Mesenchymal stem cell (in vitro differentiated cells and primary cell): ENCODE results near the gene ATRAID.
A peak's percentile ranks its signal among the peaks of the same experiment; 100 is the strongest.

Source experiments
- DNase-seq: peaks from one replicate; pipeline ENCODE4 v3.0.0-alpha.2; 2013
- H2AFZ ChIP-seq: one replicate; pipeline ENCODE4 v1.6.1; 2013; ENCODE audit warnings: low read depth, mild to moderate bottlenecking, control low read depth, inconsistent platforms, low read length, moderate library complexity
- H2AK5ac ChIP-seq: 2 replicates; pipeline ENCODE4 v1.6.1; 2013; ENCODE audit warnings: low read length, moderate library complexity, mild to moderate bottlenecking, inconsistent platforms; ENCODE audit not compliant: severe bottlenecking
- H2BK120ac ChIP-seq: one replicate; pipeline ENCODE4 v1.6.1; 2013; ENCODE audit warnings: low read depth, mild to moderate bottlenecking, inconsistent platforms, low read length, moderate library complexity
- H2BK12ac ChIP-seq, 2 experiments: one replicate each; pipeline ENCODE4 v1.6.1; 2013; ENCODE audit warnings: inconsistent platforms in 2 of 2, low read length in 2 of 2, mild to moderate bottlenecking in 2 of 2, moderate library complexity in 2 of 2, control low read depth in 1 of 2
- H2BK15ac ChIP-seq: one replicate; pipeline ENCODE4 v1.6.1; 2013; ENCODE audit warnings: mild to moderate bottlenecking, low read depth, inconsistent platforms; ENCODE audit not compliant: poor library complexity, severe bottlenecking
- H2BK5ac ChIP-seq: 2 replicates; pipeline ENCODE4 v1.6.1; 2013; ENCODE audit warnings: low read depth, mild to moderate bottlenecking, low read length, control low read depth, inconsistent platforms; ENCODE audit not compliant: poor library complexity, severe bottlenecking
- H3K14ac ChIP-seq, 2 experiments: one replicate each; pipeline ENCODE4 v1.6.1; 2013; ENCODE audit warnings: inconsistent platforms in 2 of 2, low read length in 2 of 2, control low read depth in 1 of 2, mild to moderate bottlenecking in 1 of 2, moderate library complexity in 1 of 2
- H3K18ac ChIP-seq, 2 experiments: one replicate each; pipeline ENCODE4 v1.6.1; 2013; ENCODE audit warnings: inconsistent platforms in 2 of 2, low read length in 2 of 2, control low read depth in 1 of 2, low read depth in 1 of 2, mild to moderate bottlenecking in 1 of 2
- H3K23ac ChIP-seq, 2 experiments: one replicate each; pipeline ENCODE4 v1.6.1; 2013; ENCODE audit warnings: inconsistent platforms in 2 of 2, low read length in 2 of 2, mild to moderate bottlenecking in 2 of 2, moderate library complexity in 2 of 2, control low read depth in 1 of 2
- H3K27ac ChIP-seq: 2 replicates; pipeline ENCODE4 v1.5.1; 2013; ENCODE audit warnings: mild to moderate bottlenecking, moderate library complexity, low read length, control low read depth, inconsistent platforms; ENCODE audit not compliant: poor library complexity, severe bottlenecking
- H3K27me3 ChIP-seq, 2 experiments: 2 replicates each; pipeline versions ENCODE4 v1.6.1 to v1.7.0; 2013; ENCODE audit warnings: low read length in 2 of 2, mild to moderate bottlenecking in 2 of 2, moderate library complexity in 2 of 2, control low read depth in 1 of 2, inconsistent platforms in 1 of 2; ENCODE audit not compliant: control insufficient read depth in 1 of 2, insufficient read depth in 1 of 2
- H3K36me3 ChIP-seq, 2 experiments: 2 replicates each; pipeline versions ENCODE4 v1.6.1 to v1.7.0; 2013; ENCODE audit warnings: low read length in 2 of 2, control low read depth in 1 of 2, inconsistent platforms in 1 of 2, low read depth in 1 of 2, mild to moderate bottlenecking in 1 of 2; ENCODE audit not compliant: insufficient read depth in 2 of 2, control insufficient read depth in 1 of 2
- H3K4ac ChIP-seq, 2 experiments: one replicate each; pipeline ENCODE4 v1.6.1; 2013; ENCODE audit warnings: inconsistent platforms in 2 of 2, low read length in 2 of 2, mild to moderate bottlenecking in 2 of 2, moderate library complexity in 2 of 2, control low read depth in 1 of 2, low read depth in 1 of 2
- H3K4me1 ChIP-seq: 2 replicates; pipeline ENCODE4 v1.6.1; 2013; ENCODE audit warnings: low read depth, low read length, control low read depth; ENCODE audit not compliant: control insufficient read depth, insufficient read depth
- H3K4me2 ChIP-seq: 2 replicates; pipeline ENCODE4 v1.6.1; 2013; ENCODE audit warnings: low read length, mild to moderate bottlenecking, inconsistent platforms; ENCODE audit not compliant: poor library complexity, severe bottlenecking
- H3K4me3 ChIP-seq, 2 experiments: 2 replicates each; pipeline versions ENCODE4 v1.5.1 to v1.7.0; 2013; ENCODE audit warnings: low read length in 2 of 2, mild to moderate bottlenecking in 2 of 2, control low read depth in 1 of 2, low read depth in 1 of 2; ENCODE audit not compliant: insufficient read depth in 1 of 2
- H3K79me1 ChIP-seq: replicated peaks from 2 replicates; pipeline ENCODE4 v1.6.1; 2013; ENCODE audit warnings: mild to moderate bottlenecking, control low read depth, low read length, inconsistent platforms; ENCODE audit not compliant: poor library complexity, severe bottlenecking
- H3K9ac ChIP-seq: 2 replicates; pipeline ENCODE4 v1.7.0; 2013; ENCODE audit warnings: mild to moderate bottlenecking, low read length, moderate library complexity
- H3K9me3 ChIP-seq: 2 replicates; pipeline ENCODE4 v1.7.0; 2013; ENCODE audit warnings: mild to moderate bottlenecking, low read length; ENCODE audit not compliant: control insufficient read depth
- H4K8ac ChIP-seq: one replicate; pipeline ENCODE4 v1.6.1; 2013; ENCODE audit warnings: inconsistent platforms, mild to moderate bottlenecking, low read length, moderate library complexity
- H4K91ac ChIP-seq: one replicate; pipeline ENCODE4 v1.6.1; 2013; ENCODE audit warnings: mild to moderate bottlenecking, low read length, inconsistent platforms
- WGBS: methylation state at CpG from one replicate; pipeline ENCODE4 v1.1.7; 2013; ENCODE audit warnings: mixed read lengths; 5-methylcytosine and 5-hydroxymethylcytosine counted together

Gene ATRAID

GRCh38 chr2:27227501-27227900 lies 15.7 kb downstream of the ATRAID start:
- H2AK5ac ChIP-seq = no peak overlapping the region
- WGBS = 100% methylated on average over 2 of the region's 2 CpGs
- no peaks in the 10 kb centered on the region for H3K27me3 ChIP-seq
- no peak overlapping the region for H4K8ac ChIP-seq
- H3K14ac ChIP-seq = no peak overlapping the region
- no peak overlapping the region for H2AFZ ChIP-seq
- H4K91ac ChIP-seq = no peak overlapping the region
- H2BK120ac ChIP-seq = no peak overlapping the region
- H3K36me3 ChIP-seq = peaks cover 71 to 95% of the 10 kb centered on the region in 2 experiments
- no peak overlapping the region for H3K23ac ChIP-seq
- H3K9me3 ChIP-seq = no peaks in the 10 kb centered on the region
- no peak overlapping the region for H3K4me3 ChIP-seq
- H3K4me2 ChIP-seq = no peak overlapping the region
- no peak overlapping the region for H3K27ac ChIP-seq
- H3K79me1 ChIP-seq = peaks cover 51% of the 10 kb centered on the region
- H3K4me1 ChIP-seq = peaks cover 2% of the 10 kb centered on the region
- no peak overlapping the region for H2BK5ac ChIP-seq
- H3K18ac ChIP-seq = no peak overlapping the region
- no peak for DNase-seq
- H2BK12ac ChIP-seq = no peak overlapping the region
- H3K9ac ChIP-seq = no peak overlapping the region
- no peak overlapping the region for H2BK15ac ChIP-seq
- no peak overlapping the region for H3K4ac ChIP-seq

GRCh38 chr2:27231921-27232320 lies 20.1 kb downstream of the ATRAID start:
- Histone ChIP-seq H3K23ac (no peak overlapping the region), H3K18ac (no peak overlapping the region), H3K79me1 (peaks cover 33% of the 10 kb centered on the region), H2BK15ac (no peak overlapping the region), H3K4me2 (no peak overlapping the region), H3K4me3 (no peak overlapping the region), H2BK12ac (no peak overlapping the region), H2BK120ac (no peak overlapping the region), H3K4me1 (no peaks in the 10 kb centered on the region), H3K27me3 (no peaks in the 10 kb centered on the region), H3K14ac (no peak overlapping the region), H4K8ac (no peak overlapping the region), H3K4ac (no peak overlapping the region), H4K91ac (no peak overlapping the region), H2BK5ac (no peak overlapping the region), H3K9ac (no peak overlapping the region), H3K9me3 (no peaks in the 10 kb centered on the region), H2AFZ (no peak overlapping the region), H3K27ac (no peak overlapping the region), H3K36me3 (peaks cover 70 to 94% of the 10 kb centered on the region in 2 experiments), H2AK5ac (no peak overlapping the region)
- no peak for DNase-seq
- WGBS = 96% methylated on average over 13 of the region's 13 CpGs

GRCh38 chr2:27233341-27233740 lies 21.5 kb downstream of the ATRAID start:
- WGBS = 93% methylated on average over 14 of the region's 14 CpGs
- H4K91ac ChIP-seq = no peak overlapping the region

GRCh38 chr2:27236136-27236535 lies 24.3 kb downstream of the ATRAID start:
- Histone ChIP-seq H2AFZ (no peak overlapping the region), H2BK120ac (no peak overlapping the region), H2BK15ac (no peak overlapping the region), H3K4ac (no peak overlapping the region), H3K4me2 (no peak overlapping the region), H3K18ac (no peak overlapping the region), H3K27ac (no peak overlapping the region), H3K4me1 (no peaks in the 10 kb centered on the region), H3K36me3 (peaks cover 95 to 97% of the 10 kb centered on the region in 2 experiments), H3K4me3 (no peak overlapping the region), H3K14ac (no peak overlapping the region), H2AK5ac (no peak overlapping the region), H3K23ac (no peak overlapping the region), H2BK12ac (no peak overlapping the region), H3K9ac (no peak overlapping the region), H3K9me3 (no peaks in the 10 kb centered on the region), H3K27me3 (no peaks in the 10 kb centered on the region), H4K91ac (no peak overlapping the region), H3K79me1 (peaks cover 37% of the 10 kb centered on the region), H4K8ac (no peak overlapping the region), H2BK5ac (no peak overlapping the region)
- WGBS = 97% methylated on average over 12 of the region's 12 CpGs
- no peak for DNase-seq

More at GRCh38 chr2:27233341-27233740, 21.5 kb downstream of the ATRAID start:
- H2BK120ac ChIP-seq = no peak overlapping the region
- H3K36me3 ChIP-seq = peaks cover 83 to 93% of the 10 kb centered on the region in 2 experiments
- H3K27ac ChIP-seq = no peak overlapping the region
- no peak overlapping the region for H2BK15ac ChIP-seq
- H3K18ac ChIP-seq = no peak overlapping the region
- no peak overlapping the region for H3K4ac ChIP-seq
- H3K23ac ChIP-seq = no peak overlapping the region
- H4K8ac ChIP-seq = no peak overlapping the region
- no peak overlapping the region for H2BK12ac ChIP-seq
- H3K14ac ChIP-seq = no peak overlapping the region
- no peaks in the 10 kb centered on the region for H3K4me1 ChIP-seq
- no peak for DNase-seq
- H3K4me2 ChIP-seq = no peak overlapping the region
- no peaks in the 10 kb centered on the region for H3K27me3 ChIP-seq
- H3K9me3 ChIP-seq = no peaks in the 10 kb centered on the region
- H2BK5ac ChIP-seq = no peak overlapping the region
- peak overlapping the region in 1 of 2 experiments; percentile 21 for H3K4me3 ChIP-seq
- H2AFZ ChIP-seq = no peak overlapping the region
- H3K79me1 ChIP-seq = peaks cover 38% of the 10 kb centered on the region
- no peak overlapping the region for H3K9ac ChIP-seq
- H2AK5ac ChIP-seq = no peak overlapping the region
